ENCODE results near the gene BSN. TPM values are rescaled to one million over a fixed set of nuclear protein-coding genes. Genes with fewer than 3 reads are reported as not detected.

BSN gene
- total and polyA plus RNA-seq, 2 donors (not counting 3 experiments of a cell fraction or from before 2014, with no cell fraction given), result 0.04 to 0.27 TPM

- FAIRE-seq, result no peak
- Histone ChIP-seq H3K27me3 (ENCODE audit: control insufficient read depth in 2 of 2, insufficient read depth in 2 of 2, low read length in 2 of 2) (peaks cover 0 to 2% of the 10 kb centered on the region in 2 experiments), H3K4me2 (ENCODE audit: insufficient read depth, low read length) (no peak overlapping the region), H4K20me1 (replicated peaks; ENCODE audit: control insufficient read depth, extremely low read depth, insufficient read depth, low read length) (no peaks in the 10 kb centered on the region), H2AFZ (ENCODE audit: low read depth, low read length) (no peak overlapping the region), H3K9me3 (replicated peaks; ENCODE audit: control insufficient read depth, insufficient read depth, low read length) (no peaks in the 10 kb centered on the region), H3K27ac (ENCODE audit: insufficient read depth, low read depth, low read length) (no peak overlapping the region), H3K9me1 (replicated peaks; ENCODE audit: control insufficient read depth, extremely low read depth, insufficient read depth, low read length) (no peaks in the 10 kb centered on the region), H3K4me3 (replicated peaks in 1 of 3; ENCODE audit: insufficient read depth in 1 of 3, low read depth in 1 of 3, low read length in 3 of 3) (no peak overlapping the region), H3K79me2 (ENCODE audit: control insufficient read depth, insufficient read depth, low read length) (no peaks in the 10 kb centered on the region), H3K9ac (replicated peaks; ENCODE audit: extremely low read depth, insufficient read depth, low read length) (no peak overlapping the region), H3K4me1 (ENCODE audit: control insufficient read depth, extremely low read depth, insufficient read depth, low read length) (no peaks in the 10 kb centered on the region), H3K36me3 (ENCODE audit: control insufficient read depth in 2 of 2, extremely low read depth in 1 of 2, insufficient read depth in 2 of 2, low read length in 2 of 2) (no peaks in the 10 kb centered on the region)
- ChIA-PET POLR2A (no interaction called here), CTCF (interaction anchor here (1.0 kb wide), 1 partner anchor 97 kb away, joined by 4 read pairs; no protein-coding TSS in a partner anchor)
- no peak for DNase-seq (ENCODE audit: low read depth, low spot score)
- intact Hi-C loops (cut with micrococcal nuclease) (no loop called here), dilution Hi-C loops (cut with MboI; ENCODE audit: extremely low pct_ligation_motif_present, low sequenced_read_pairs) (no loop called here)
- no TSS peak for BruUV-seq (replicated peaks)
- TF ChIP-seq MAX (IDR thresholded peaks at IDR 0.05; ENCODE audit: insufficient read depth, insufficient read length) (no peak), JUN (IDR thresholded peaks at IDR 0.05; ENCODE audit: borderline replicate concordance, insufficient read depth, insufficient read length, low read depth) (no peak), MYC (IDR thresholded peaks at IDR 0.05; ENCODE audit: low read depth, low read length) (no peak), FOS (IDR thresholded peaks at IDR 0.05; ENCODE audit: borderline replicate concordance, insufficient read depth, low read length) (no peak), POLR2A (IDR thresholded peaks at IDR 0.05; ENCODE audit: low read depth, low read length) (no peak), POLR2AphosphoS5 (IDR thresholded peaks at IDR 0.05; ENCODE audit: insufficient read depth, low read depth, low read length) (no peak), CTCF (IDR thresholded peaks at IDR 0.05; ENCODE audit: extremely low read depth in 1 of 2, insufficient read depth in 1 of 2, low read depth in 1 of 2, low read length in 2 of 2) (no peak), GATA2 (IDR thresholded peaks at IDR 0.05; ENCODE audit: insufficient read depth, insufficient read length, low read depth, low read length) (no peak), EZH2 (IDR thresholded peaks at IDR 0.05; ENCODE audit: borderline replicate concordance, low read depth, low read length, severe bottlenecking) (no peak)
Measured at GRCh38 chr3:49636883-49637609, 82.8 kb downstream of the BSN start.

All from endothelial cell of umbilical vein (primary cell).